Measurements from ENCODE around the gene SSU72. TPM values are rescaled to one million over a fixed set of nuclear protein-coding genes. Genes with fewer than 3 reads are reported as not detected.

SSU72 gene
- total and polyA plus RNA-seq, 4 donors, result 35.4 to 57.4 (median 44.3) TPM

- TF ChIP-seq JUND (IDR thresholded peaks at IDR 0.05) (no peak), RXRA (IDR thresholded peaks at IDR 0.05) (no peak), YY1 (IDR thresholded peaks at IDR 0.05) (no peak), SP1 (IDR thresholded peaks at IDR 0.05) (no peak), GABPA (IDR thresholded peaks at IDR 0.05 in 1 of 2, conservative IDR thresholded peaks at IDR 0.05 in 1 of 2) (no peak), HNF4G (IDR thresholded peaks at IDR 0.05) (no peak), EGR1 (IDR thresholded peaks at IDR 0.05; ENCODE audit: low read depth in 2 of 2) (no peak), RAD21 (IDR thresholded peaks at IDR 0.05) (no peak), REST (IDR thresholded peaks at IDR 0.05) (no peak), ZBTB33 (IDR thresholded peaks at IDR 0.05) (no peak), HNF4A (conservative IDR thresholded peaks at IDR 0.05) (no peak), ATF3 (IDR thresholded peaks at IDR 0.05) (no peak), CTCF (IDR thresholded peaks at IDR 0.05; ENCODE audit: low read depth, low read length, missing input control) (no peak), FOXA2 (IDR thresholded peaks at IDR 0.05) (no peak), FOXA1 (IDR thresholded peaks at IDR 0.05) (no peak)
- H3K27me3 ChIP-seq (ENCODE audit: control insufficient read depth in 4 of 4, insufficient read depth in 4 of 4, low read length in 3 of 4), result no peaks in the 10 kb centered on the region
- no peak for DNase-seq (ENCODE audit: low spot score)
- H3K27ac ChIP-seq (ENCODE audit: low read depth in 1 of 2, low read length in 2 of 2), result no peak overlapping the region
- 89% methylated on average over 48 of the region's 48 CpGs for WGBS
- H3K4me1 ChIP-seq (ENCODE audit: control insufficient read depth in 4 of 4, insufficient read depth in 4 of 4, low read length in 3 of 4), result peaks cover 0 to 7% (median 5%) of the 10 kb centered on the region in 4 donors
- H3K36me3 ChIP-seq (ENCODE audit: control insufficient read depth in 4 of 4, insufficient read depth in 3 of 4, low read depth in 1 of 4, low read length in 3 of 4), result peaks cover 0 to 3% (median under 1%) of the 10 kb centered on the region in 4 donors
- no peak overlapping the region for H3K4me3 ChIP-seq (ENCODE audit: low read depth in 1 of 3, low read length in 3 of 3)
- H3K9ac ChIP-seq (ENCODE audit: low read depth in 1 of 2, low read length in 2 of 2), result no peak overlapping the region
- peaks cover 0 to 2% (median 0%) of the 10 kb centered on the region in 4 donors for H3K9me3 ChIP-seq (ENCODE audit: control insufficient read depth in 4 of 4, low read length in 3 of 4)
Measured at GRCh38 chr1:1536019-1536937, 38.4 kb downstream of the SSU72 start.

All from liver (tissue), 9 donors.